GM18858 (cell line): ENCODE data around the gene TMEM107.
"Not testable (repeated sequence)": the region's sequence is repeated elsewhere in the genome, so short reads cannot be mapped to it uniquely, and the experiment has no call there.

Experiments
- ATAC-seq: cut with Tn5 transposase; IDR thresholded peaks from one replicate; pipeline ENCODE4 v1.9.1; 2021; ENCODE audit not compliant: unreplicated experiment

The TMEM107 gene

GRCh38 chr17:8176197-8176940, at the start of gene TMEM107:
Gene TMEM107, minus strand, starts transcription at chr17:8176380. Its CDS starts 94 bp downstream, at chr17:8176286.
- no peak for ATAC-seq

- ATAC-seq = no peak
Observed at GRCh38 chr17:8224891-8225812, 49.0 kb upstream of the TMEM107 start.

- ATAC-seq = no peak
Observed at GRCh38 chr17:8223356-8224126, 47.4 kb upstream of the TMEM107 start.

GRCh38 chr17:8222630-8223355, 46.6 kb upstream of the TMEM107 start:
- peak; percentile 12 for ATAC-seq

GRCh38 chr17:8222380-8222629, 46.1 kb upstream of the TMEM107 start:
- peak; percentile 25 for ATAC-seq

GRCh38 chr17:8221663-8222379, 45.6 kb upstream of the TMEM107 start:
- ATAC-seq = peak; percentile 33

- no peak for ATAC-seq
Observed at GRCh38 chr17:8220783-8221662, 44.8 kb upstream of the TMEM107 start.

- not testable (repeated sequence) for ATAC-seq
Observed at GRCh38 chr17:8214000-8214399, 37.8 kb upstream of the TMEM107 start.

- no peak for ATAC-seq
Observed at GRCh38 chr17:8212312-8213180, 36.4 kb upstream of the TMEM107 start.

GRCh38 chr17:8210761-8211458, 34.7 kb upstream of the TMEM107 start:
- no peak for ATAC-seq

GRCh38 chr17:8209907-8210760, 34.0 kb upstream of the TMEM107 start, which contains the start of gene AURKB:
Gene AURKB, minus strand, starts transcription at chr17:8210575. Its CDS starts 351 bp downstream, at chr17:8210224.
- no peak for ATAC-seq

- no peak for ATAC-seq
Observed at GRCh38 chr17:8206536-8206935, 30.4 kb upstream of the TMEM107 start.

- ATAC-seq = no peak
Observed at GRCh38 chr17:8204761-8205555, 28.8 kb upstream of the TMEM107 start.

GRCh38 chr17:8192070-8192815, 16.1 kb upstream of the TMEM107 start:
- ATAC-seq = no peak

GRCh38 chr17:8190506-8190905, 14.3 kb upstream of the TMEM107 start:
- ATAC-seq = no peak
